Thyroid gland (tissue), 4 donors: ENCODE measurements around the gene XRCC3. TPM values are rescaled to one million over a fixed set of nuclear protein-coding genes. Genes with fewer than 3 reads are reported as not detected.
"Not testable (repeated sequence)": the region's sequence is repeated elsewhere in the genome, so short reads cannot be mapped to it uniquely, and the experiment has no call there.

ENCODE experiments used
- DNase-seq, 2 donors: peaks; one replicate each; pipeline ENCODE4 v3.0.0-alpha.2; 2019
- H3K27ac ChIP-seq, 3 donors: fragments of 200-600 bp; sonication (generic); 1 replicate in 2 of 3; 2 replicates in 1 of 3; pipeline ENCODE4 v1.5.1; 2016 to 2019; ENCODE audit warnings: mild to moderate bottlenecking in 1 of 3, moderate library complexity in 1 of 3
- H3K27me3 ChIP-seq: fragments of 200-600 bp; sonication (generic); one replicate; pipeline ENCODE4 v1.5.1; 2019
- H3K36me3 ChIP-seq, 2 donors: fragments of 200-600 bp; sonication (generic); one replicate each; pipeline ENCODE4 v1.5.1; 2016 to 2019
- H3K4me1 ChIP-seq, 2 donors: fragments of 200-600 bp; sonication (generic); one replicate each; pipeline ENCODE4 v1.5.1; 2017 to 2019
- H3K4me3 ChIP-seq, 3 donors: fragments of 200-600 bp; sonication (generic); replicated peaks in 1 of 3; 1 replicate in 2 of 3; 2 replicates in 1 of 3; pipeline ENCODE4 v1.5.1; 2016; ENCODE audit warnings: mild to moderate bottlenecking in 1 of 3
- H3K9me3 ChIP-seq: fragments of 200-600 bp; sonication (generic); one replicate; pipeline ENCODE4 v1.5.1; 2017
- POLR2A ChIP-seq, 2 donors: fragments of 450-650 bp; IDR thresholded peaks; one replicate each; pipeline ENCODE4 v1.6.1; 2017; ENCODE audit warnings: antibody characterized with exemption in 2 of 2, mild to moderate bottlenecking in 2 of 2, moderate library complexity in 1 of 2
- WGBS, 2 donors: methylation state at CpG; one replicate each; pipeline ENCODE4 v1.1.5; 2017; 5-methylcytosine and 5-hydroxymethylcytosine counted together
- intact Hi-C: fragments of 100-400 bp; cut with DNase I; formaldehyde crosslinking; loops from one replicate; pipeline ENCODE4 v1.15.1; 2023
- total RNA-seq, 4 donors: library from RNA; depleted of rRNA; stranded (reverse); fragments of >200 nt; gene quantifications; one replicate each; pipeline ENCODE4 v1.2.3, GENCODE V29; 2016
- TF ChIP-seq, protein P1 (sequence below), 6 experiments: fragments of 200-600 bp in 3 of 6; fragments of 450-650 bp in 3 of 6; sonication (generic) in 3 of 6; IDR thresholded peaks; one replicate each; pipeline ENCODE4 v1.5.1; 2016 to 2019; ENCODE audit warnings: antibody characterized with exemption in 6 of 6, mild to moderate bottlenecking in 2 of 6, inconsistent platforms in 1 of 6, moderate library complexity in 1 of 6

Gene XRCC3
- total RNA-seq, 4 donors from 2014 or later: 3.3 to 15.7 (median 7.9) TPM

DNA sequence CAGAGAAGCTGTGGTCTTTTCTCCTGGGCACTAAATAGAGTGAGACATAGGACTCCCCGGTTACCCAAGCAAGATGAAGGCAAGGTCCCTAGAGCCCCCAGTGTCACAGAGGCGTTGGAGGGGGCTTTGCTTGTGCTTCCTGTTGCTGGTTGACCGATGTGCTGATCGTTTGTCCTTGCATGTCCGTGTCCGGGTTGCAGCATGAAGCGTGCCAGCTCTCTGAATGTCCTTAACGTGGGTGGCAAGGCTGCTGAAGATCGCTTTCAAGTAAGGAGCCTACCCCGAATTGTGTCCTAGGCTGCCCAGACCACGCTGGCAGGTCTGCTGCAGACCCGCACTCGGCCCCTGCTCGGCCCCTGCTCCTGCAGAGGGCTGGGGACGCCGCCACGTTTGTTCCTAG is 23.1 kb downstream of the XRCC3 start:
- no peaks in the 10 kb centered on the region for H3K9me3 ChIP-seq
- H3K4me1 ChIP-seq: peaks cover 22 to 34% of the 10 kb centered on the region in 2 donors
- TF ChIP-seq, protein P1, sequence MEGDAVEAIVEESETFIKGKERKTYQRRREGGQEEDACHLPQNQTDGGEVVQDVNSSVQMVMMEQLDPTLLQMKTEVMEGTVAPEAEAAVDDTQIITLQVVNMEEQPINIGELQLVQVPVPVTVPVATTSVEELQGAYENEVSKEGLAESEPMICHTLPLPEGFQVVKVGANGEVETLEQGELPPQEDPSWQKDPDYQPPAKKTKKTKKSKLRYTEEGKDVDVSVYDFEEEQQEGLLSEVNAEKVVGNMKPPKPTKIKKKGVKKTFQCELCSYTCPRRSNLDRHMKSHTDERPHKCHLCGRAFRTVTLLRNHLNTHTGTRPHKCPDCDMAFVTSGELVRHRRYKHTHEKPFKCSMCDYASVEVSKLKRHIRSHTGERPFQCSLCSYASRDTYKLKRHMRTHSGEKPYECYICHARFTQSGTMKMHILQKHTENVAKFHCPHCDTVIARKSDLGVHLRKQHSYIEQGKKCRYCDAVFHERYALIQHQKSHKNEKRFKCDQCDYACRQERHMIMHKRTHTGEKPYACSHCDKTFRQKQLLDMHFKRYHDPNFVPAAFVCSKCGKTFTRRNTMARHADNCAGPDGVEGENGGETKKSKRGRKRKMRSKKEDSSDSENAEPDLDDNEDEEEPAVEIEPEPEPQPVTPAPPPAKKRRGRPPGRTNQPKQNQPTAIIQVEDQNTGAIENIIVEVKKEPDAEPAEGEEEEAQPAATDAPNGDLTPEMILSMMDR (IDR thresholded peaks at IDR 0.05): no peak
- TF ChIP-seq POLR2A (IDR thresholded peaks at IDR 0.05): no peak
- DNase-seq: no peak
- H3K4me3 ChIP-seq: no peak overlapping the region
- 94 to 95% methylated on average over 13 to 15 of the region's 17 CpGs for WGBS, 2 donors
- intact Hi-C loops: no loop called here
- H3K27ac ChIP-seq: no peak overlapping the region
- no peaks in the 10 kb centered on the region for H3K27me3 ChIP-seq
- peaks cover 23 to 25% of the 10 kb centered on the region in 2 donors for H3K36me3 ChIP-seq

DNA sequence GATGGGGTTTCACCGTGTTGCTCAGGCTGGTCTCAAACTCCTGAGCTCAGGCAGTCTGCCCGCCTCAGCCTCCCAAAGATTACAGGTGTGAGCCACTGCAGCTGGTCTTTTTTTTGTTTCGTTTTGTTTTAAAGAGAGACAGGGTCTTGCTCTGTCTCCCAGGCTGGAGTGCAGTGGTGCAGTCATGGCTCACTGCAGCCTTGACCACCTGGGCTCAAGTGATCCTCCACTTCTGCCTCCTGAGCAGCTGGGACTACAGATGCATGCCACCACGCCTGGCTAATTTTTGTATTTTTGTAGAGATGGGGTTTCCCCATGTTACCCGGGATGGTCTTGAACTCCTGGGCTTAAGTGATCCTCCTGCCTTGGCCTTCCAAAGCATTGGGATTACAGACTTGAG is 23.6 kb downstream of the XRCC3 start:
- peak; percentile 81 for DNase-seq
- H3K27ac ChIP-seq, H3K4me3 ChIP-seq, H3K9me3 ChIP-seq, intact Hi-C loops, H3K27me3 ChIP-seq: not testable (repeated sequence)
- Histone ChIP-seq H3K4me1 (peaks cover 22 to 29% of the 10 kb centered on the region in 2 donors), H3K36me3 (peaks cover 23 to 25% of the 10 kb centered on the region in 2 donors)
- 19 to 45% methylated on average over 3 to 5 of the region's 5 CpGs for WGBS, 2 donors

DNA sequence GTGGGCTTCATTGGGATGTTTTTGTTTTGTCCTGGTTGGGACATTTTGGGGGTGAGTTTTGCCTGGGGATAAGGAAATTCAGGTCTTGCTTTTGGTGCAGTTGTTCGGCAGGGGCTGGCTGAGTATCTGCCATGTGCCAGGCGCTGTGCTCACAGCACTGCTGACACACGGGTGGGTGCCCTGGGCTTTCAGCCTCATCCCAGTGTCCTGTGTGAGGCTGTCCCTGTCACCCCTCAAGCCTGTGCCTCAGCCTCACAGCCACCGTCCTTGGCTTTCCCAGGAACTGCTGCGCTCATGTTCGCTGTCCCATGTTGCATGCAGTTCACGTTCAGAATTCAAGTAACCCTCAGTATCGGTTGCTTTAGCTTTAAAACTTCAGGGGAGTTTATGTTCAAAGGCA is 24.9 kb downstream of the XRCC3 start:
- Histone ChIP-seq H3K36me3 (peaks cover 31 to 34% of the 10 kb centered on the region in 2 donors), H3K27me3 (no peaks in the 10 kb centered on the region), H3K9me3 (no peaks in the 10 kb centered on the region), H3K27ac (peak overlapping the region in 1 of 3 donors; percentile 16), H3K4me3 (no peak overlapping the region), H3K4me1 (peaks cover 22 to 26% of the 10 kb centered on the region in 2 donors)
- DNase-seq: no peak
- intact Hi-C loops: no loop called here
- WGBS, 2 donors: 88 to 95% methylated on average over 8 of the region's 8 CpGs
- no peak for TF ChIP-seq POLR2A (IDR thresholded peaks at IDR 0.05)
- TF ChIP-seq, protein P1 (IDR thresholded peaks at IDR 0.05): no peak

- Histone ChIP-seq H3K27me3 (no peaks in the 10 kb centered on the region), H3K27ac (peak overlapping the region in 1 of 3 donors; percentile 23), H3K36me3 (peaks cover 35 to 41% of the 10 kb centered on the region in 2 donors), H3K9me3 (no peaks in the 10 kb centered on the region), H3K4me3 (no peak overlapping the region), H3K4me1 (peaks cover 22 to 26% of the 10 kb centered on the region in 2 donors)
- intact Hi-C loops: no loop called here
- TF ChIP-seq, protein P1 (IDR thresholded peaks at IDR 0.05): no peak
- TF ChIP-seq POLR2A (IDR thresholded peaks at IDR 0.05): no peak
- 41 to 47% methylated on average over 16 of the region's 16 CpGs for WGBS, 2 donors
- DNase-seq: peak; percentile 90
These were observed 26.0 kb downstream of the XRCC3 start for GRCh38 chr14:103688906-103689902.

DNA sequence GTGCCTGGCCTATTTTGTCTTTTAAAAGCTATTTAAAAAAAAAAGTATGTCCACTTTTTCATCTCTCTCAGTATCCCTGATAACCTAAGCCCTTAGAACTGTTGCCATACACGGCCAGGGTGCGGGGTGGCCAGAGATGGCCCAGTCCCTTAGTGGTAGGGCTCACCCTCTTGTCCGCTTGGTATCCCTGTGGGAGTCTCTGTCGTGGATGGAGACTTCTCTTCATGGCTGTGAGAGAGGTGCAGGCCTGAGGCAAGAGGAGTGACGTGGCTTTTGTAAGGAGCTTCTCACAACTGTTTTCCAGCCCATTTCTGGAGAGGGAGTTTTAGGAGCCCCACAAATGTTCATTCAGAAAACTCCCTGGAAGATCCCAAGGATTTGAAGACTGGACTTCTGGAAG is 26.8 kb downstream of the XRCC3 start:
- Histone ChIP-seq H3K9me3 (no peaks in the 10 kb centered on the region), H3K36me3 (peaks cover 35 to 38% of the 10 kb centered on the region in 2 donors), H3K4me1 (peaks cover 22 to 26% of the 10 kb centered on the region in 2 donors), H3K27ac (peak overlapping the region in 1 of 3 donors; percentile 23), H3K4me3 (no peak overlapping the region), H3K27me3 (no peaks in the 10 kb centered on the region)
- no peak for DNase-seq
- TF ChIP-seq POLR2A (IDR thresholded peaks at IDR 0.05): no peak
- TF ChIP-seq, protein P1 (IDR thresholded peaks at IDR 0.05): no peak
- WGBS, 2 donors: 93 to 94% methylated on average over 4 to 5 of the region's 5 CpGs
- intact Hi-C loops: no loop called here
